Neural cell (in vitro differentiated cells): ENCODE results near the gene GPR158. TPM values are rescaled to one million over a fixed set of nuclear protein-coding genes. Genes with fewer than 3 reads are reported as not detected.

Experiments used
- H2AFZ ChIP-seq: fragments of 200-600, 300-800 bp; sonication (generic), shearing (Covaris generic); 2 replicates; pipeline ENCODE4 v1.6.0; 2014; ENCODE audit warnings: low read depth, mild to moderate bottlenecking, antibody characterized with exemption, low read length, moderate library complexity
- H3F3A ChIP-seq: fragments of 200-600 bp; shearing (Covaris generic); 2 replicates; pipeline ENCODE4 v1.6.1; 2016; ENCODE audit warnings: mild to moderate bottlenecking, moderate library complexity, mixed read lengths, antibody characterized with exemption, low read length; ENCODE audit not compliant: insufficient read depth, poor library complexity, severe bottlenecking
- H3K27ac ChIP-seq: fragments of 200-600, 300-800 bp; sonication (generic), shearing (Covaris generic); 2 replicates; pipeline ENCODE4 v1.5.1; 2014; ENCODE audit warnings: mild to moderate bottlenecking, low read length, moderate library complexity
- H3K27me3 ChIP-seq: fragments of 300-800, 200-600 bp; sonication (generic), shearing (Covaris generic); 2 replicates; pipeline ENCODE4 v1.6.0; 2014; ENCODE audit warnings: mild to moderate bottlenecking, low read depth, low read length, moderate library complexity; ENCODE audit not compliant: insufficient read depth
- H3K36me3 ChIP-seq: fragments of 300-800, 200-600 bp; sonication (generic), shearing (Covaris generic); 2 replicates; pipeline ENCODE4 v1.5.1; 2014; ENCODE audit warnings: mild to moderate bottlenecking, antibody characterized with exemption, low read length, moderate library complexity; ENCODE audit not compliant: insufficient read depth
- H3K4me2 ChIP-seq: fragments of 300-800, 200-600 bp; sonication (generic), shearing (Covaris generic); 2 replicates; pipeline ENCODE4 v1.6.0; 2014; ENCODE audit warnings: mild to moderate bottlenecking, low read length
- H3K4me3 ChIP-seq: fragments of 300-800, 200-600 bp; sonication (generic), shearing (Covaris generic); 2 replicates; pipeline ENCODE4 v1.5.1; 2014; ENCODE audit warnings: mild to moderate bottlenecking, low read length, moderate library complexity
- H3K79me2 ChIP-seq: fragments of 200-600 bp; shearing (Covaris generic); replicated peaks from 2 replicates; pipeline ENCODE4 v1.6.0; 2014; ENCODE audit warnings: mild to moderate bottlenecking, low read length, moderate library complexity; ENCODE audit not compliant: insufficient read depth
- H3K9ac ChIP-seq: fragments of 300-800, 200-600 bp; sonication (generic), shearing (Covaris generic); 2 replicates; pipeline ENCODE4 v1.6.1; 2016; ENCODE audit warnings: mild to moderate bottlenecking, low read length, mixed read lengths
- H3K9me2 ChIP-seq: fragments of 200-600 bp; shearing (Covaris generic); 2 replicates; pipeline ENCODE4 v1.6.1; 2016; ENCODE audit warnings: mild to moderate bottlenecking, low read length, mixed read lengths; ENCODE audit not compliant: insufficient read depth
- H3K9me3 ChIP-seq: fragments of 200-600, 300-800 bp; sonication (generic), shearing (Covaris generic); 2 replicates; pipeline ENCODE4 v1.6.1; 2016; ENCODE audit warnings: mild to moderate bottlenecking, mixed run types, low read length, moderate library complexity, mixed read lengths
- H4K20me1 ChIP-seq: fragments of 200-600 bp; shearing (Covaris generic); 2 replicates; pipeline ENCODE4 v1.6.1; 2016; ENCODE audit warnings: mild to moderate bottlenecking, mixed run types; ENCODE audit not compliant: insufficient read depth
- EP300 ChIP-seq: fragments of 450-650 bp; conservative IDR thresholded peaks from 2 replicates; pipeline ENCODE4 v1.6.1; 2014; ENCODE audit warnings: antibody characterized with exemption, mild to moderate bottlenecking, moderate library complexity; ENCODE audit not compliant: poor library complexity, severe bottlenecking
- EZH2 ChIP-seq: fragments of 200-600, 300-800 bp; shearing (Covaris generic), sonication (generic); IDR thresholded peaks from 2 replicates; pipeline ENCODE4 v1.6.1; 2014; ENCODE audit warnings: antibody characterized with exemption, low read length, borderline replicate concordance, mild to moderate bottlenecking; ENCODE audit not compliant: insufficient read depth, poor library complexity, severe bottlenecking
- MXI1 ChIP-seq: fragments of 450-650 bp; conservative IDR thresholded peaks from 2 replicates; pipeline ENCODE4 v1.6.1; 2014; ENCODE audit warnings: antibody characterized with exemption, mild to moderate bottlenecking; ENCODE audit not compliant: poor library complexity, severe bottlenecking
- POLR2AphosphoS5 ChIP-seq: IDR thresholded peaks from 2 replicates; pipeline ENCODE4 v1.6.1; 2012
- RAD21 ChIP-seq: fragments of 450-650 bp; conservative IDR thresholded peaks from 2 replicates; pipeline ENCODE4 v1.6.1; 2014; ENCODE audit warnings: antibody characterized with exemption, mild to moderate bottlenecking, moderate library complexity
- SMC3 ChIP-seq: fragments of 450-650 bp; conservative IDR thresholded peaks from 2 replicates; pipeline ENCODE4 v1.6.1; 2014; ENCODE audit warnings: antibody characterized with exemption, mild to moderate bottlenecking, moderate library complexity; ENCODE audit not compliant: poor library complexity
- TAF1 ChIP-seq: IDR thresholded peaks from 2 replicates; pipeline ENCODE4 v1.6.1; 2012; ENCODE audit warnings: low read depth
- polyA plus RNA-seq: library from polyadenylated mRNA; depleted of rRNA; stranded (reverse); fragments of >200 nt; gene quantifications from 2 replicates; pipeline ENCODE4 v1.2.3, GENCODE V29; 2014
- TF ChIP-seq, protein P1 (sequence below): fragments of 450-650 bp; IDR thresholded peaks from 2 replicates; pipeline ENCODE4 v1.5.1; 2014; ENCODE audit warnings: antibody characterized with exemption, mild to moderate bottlenecking, moderate library complexity; ENCODE audit not compliant: poor library complexity, severe bottlenecking
- TF ChIP-seq, protein P2 (sequence below): IDR thresholded peaks from 2 replicates; pipeline ENCODE4 v1.6.1; 2012; ENCODE audit warnings: borderline replicate concordance

The GPR158 gene
- polyA plus RNA-seq, 1 donor from 2014 or later: 2.1 TPM

DNA sequence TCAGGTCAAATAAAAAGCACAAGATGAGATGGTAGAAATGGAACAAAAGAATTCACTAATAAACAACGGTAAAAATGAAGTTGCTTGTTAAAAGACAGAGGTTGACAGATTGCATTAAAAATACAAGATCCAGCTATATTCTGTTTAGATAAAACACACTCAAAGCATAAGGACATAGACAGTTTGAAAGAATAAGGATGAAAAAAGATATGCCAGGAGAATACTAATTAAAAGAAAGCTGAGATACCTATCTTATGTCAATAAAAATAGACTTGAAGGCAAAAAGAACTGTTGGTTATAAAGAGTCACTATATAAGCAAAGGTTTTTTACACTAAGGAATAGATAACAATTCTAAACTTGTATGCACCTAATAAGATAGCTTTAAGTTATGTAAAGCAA lies 105.3 kb downstream of the GPR158 start:
- Histone ChIP-seq H2AFZ (no peak overlapping the region), H3K79me2 (no peaks in the 10 kb centered on the region), H3K9me3 (peaks cover 2% of the 10 kb centered on the region), H3K27ac (no peak overlapping the region), H3K27me3 (no peaks in the 10 kb centered on the region), H3K4me3 (no peak overlapping the region), H3K4me2 (no peak overlapping the region), H3F3A (no peaks in the 10 kb centered on the region), H4K20me1 (no peaks in the 10 kb centered on the region), H3K36me3 (no peaks in the 10 kb centered on the region), H3K9ac (no peak overlapping the region), H3K9me2 (no peaks in the 10 kb centered on the region)
- TF ChIP-seq, protein P1, sequence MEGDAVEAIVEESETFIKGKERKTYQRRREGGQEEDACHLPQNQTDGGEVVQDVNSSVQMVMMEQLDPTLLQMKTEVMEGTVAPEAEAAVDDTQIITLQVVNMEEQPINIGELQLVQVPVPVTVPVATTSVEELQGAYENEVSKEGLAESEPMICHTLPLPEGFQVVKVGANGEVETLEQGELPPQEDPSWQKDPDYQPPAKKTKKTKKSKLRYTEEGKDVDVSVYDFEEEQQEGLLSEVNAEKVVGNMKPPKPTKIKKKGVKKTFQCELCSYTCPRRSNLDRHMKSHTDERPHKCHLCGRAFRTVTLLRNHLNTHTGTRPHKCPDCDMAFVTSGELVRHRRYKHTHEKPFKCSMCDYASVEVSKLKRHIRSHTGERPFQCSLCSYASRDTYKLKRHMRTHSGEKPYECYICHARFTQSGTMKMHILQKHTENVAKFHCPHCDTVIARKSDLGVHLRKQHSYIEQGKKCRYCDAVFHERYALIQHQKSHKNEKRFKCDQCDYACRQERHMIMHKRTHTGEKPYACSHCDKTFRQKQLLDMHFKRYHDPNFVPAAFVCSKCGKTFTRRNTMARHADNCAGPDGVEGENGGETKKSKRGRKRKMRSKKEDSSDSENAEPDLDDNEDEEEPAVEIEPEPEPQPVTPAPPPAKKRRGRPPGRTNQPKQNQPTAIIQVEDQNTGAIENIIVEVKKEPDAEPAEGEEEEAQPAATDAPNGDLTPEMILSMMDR: no peak
- TF ChIP-seq TAF1 (no peak), RAD21 (no peak), MXI1 (no peak), SMC3 (no peak)

DNA sequence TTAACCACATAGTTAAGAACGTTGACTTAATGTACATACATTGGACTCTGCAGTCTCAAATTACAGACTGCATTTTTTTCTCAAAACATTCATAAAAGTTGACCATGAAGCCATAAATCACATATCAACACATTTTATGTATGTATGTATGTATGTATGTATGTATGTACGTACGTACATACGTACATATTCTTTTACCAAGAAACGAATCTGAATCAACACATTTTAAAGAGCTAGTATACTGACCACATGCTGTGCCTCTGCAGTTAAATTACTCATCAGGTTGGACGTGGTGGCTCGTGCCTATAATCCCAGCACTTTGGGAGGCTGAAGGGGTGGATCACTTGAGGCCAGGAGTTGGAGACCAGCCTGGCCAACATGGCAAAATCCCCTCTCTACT lies 105.8 kb downstream of the GPR158 start:
- Histone ChIP-seq H3K27me3 (no peaks in the 10 kb centered on the region), H3K9me2 (no peaks in the 10 kb centered on the region), H3F3A (no peaks in the 10 kb centered on the region), H3K9me3 (peaks cover 6% of the 10 kb centered on the region), H3K36me3 (no peaks in the 10 kb centered on the region), H3K27ac (no peak overlapping the region), H3K9ac (no peak overlapping the region), H2AFZ (no peak overlapping the region), H3K79me2 (no peaks in the 10 kb centered on the region), H3K4me3 (no peak overlapping the region), H4K20me1 (no peaks in the 10 kb centered on the region), H3K4me2 (no peak overlapping the region)
- TF ChIP-seq TAF1 (no peak), EZH2 (no peak), EP300 (no peak), SMC3 (no peak), POLR2AphosphoS5 (no peak), MXI1 (no peak), RAD21 (no peak)
- TF ChIP-seq, protein P1: no peak
- TF ChIP-seq, protein P2, sequence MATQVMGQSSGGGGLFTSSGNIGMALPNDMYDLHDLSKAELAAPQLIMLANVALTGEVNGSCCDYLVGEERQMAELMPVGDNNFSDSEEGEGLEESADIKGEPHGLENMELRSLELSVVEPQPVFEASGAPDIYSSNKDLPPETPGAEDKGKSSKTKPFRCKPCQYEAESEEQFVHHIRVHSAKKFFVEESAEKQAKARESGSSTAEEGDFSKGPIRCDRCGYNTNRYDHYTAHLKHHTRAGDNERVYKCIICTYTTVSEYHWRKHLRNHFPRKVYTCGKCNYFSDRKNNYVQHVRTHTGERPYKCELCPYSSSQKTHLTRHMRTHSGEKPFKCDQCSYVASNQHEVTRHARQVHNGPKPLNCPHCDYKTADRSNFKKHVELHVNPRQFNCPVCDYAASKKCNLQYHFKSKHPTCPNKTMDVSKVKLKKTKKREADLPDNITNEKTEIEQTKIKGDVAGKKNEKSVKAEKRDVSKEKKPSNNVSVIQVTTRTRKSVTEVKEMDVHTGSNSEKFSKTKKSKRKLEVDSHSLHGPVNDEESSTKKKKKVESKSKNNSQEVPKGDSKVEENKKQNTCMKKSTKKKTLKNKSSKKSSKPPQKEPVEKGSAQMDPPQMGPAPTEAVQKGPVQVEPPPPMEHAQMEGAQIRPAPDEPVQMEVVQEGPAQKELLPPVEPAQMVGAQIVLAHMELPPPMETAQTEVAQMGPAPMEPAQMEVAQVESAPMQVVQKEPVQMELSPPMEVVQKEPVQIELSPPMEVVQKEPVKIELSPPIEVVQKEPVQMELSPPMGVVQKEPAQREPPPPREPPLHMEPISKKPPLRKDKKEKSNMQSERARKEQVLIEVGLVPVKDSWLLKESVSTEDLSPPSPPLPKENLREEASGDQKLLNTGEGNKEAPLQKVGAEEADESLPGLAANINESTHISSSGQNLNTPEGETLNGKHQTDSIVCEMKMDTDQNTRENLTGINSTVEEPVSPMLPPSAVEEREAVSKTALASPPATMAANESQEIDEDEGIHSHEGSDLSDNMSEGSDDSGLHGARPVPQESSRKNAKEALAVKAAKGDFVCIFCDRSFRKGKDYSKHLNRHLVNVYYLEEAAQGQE: no peak
